Right ventricle myocardium superior (tissue), 1 donor: ENCODE measurements around the gene TRIOBP. TPM values are rescaled to one million over a fixed set of nuclear protein-coding genes. Genes with fewer than 3 reads are reported as not detected.
A peak's percentile ranks its signal among the peaks of the same experiment; 100 is the strongest.

ENCODE experiments used
- ATAC-seq: fragments of 200-7000 bp; cut with Tn5 transposase; one replicate; pipeline ENCODE4 v1.9.1; 2020; ENCODE audit warnings: mild to moderate bottlenecking; ENCODE audit not compliant: poor library complexity
- DNase-seq: peaks from one replicate; pipeline ENCODE4 v3.0.0-alpha.2; 2020
- intact Hi-C: fragments of 100-400 bp; cut with DNase I; formaldehyde crosslinking; loops from one replicate; pipeline ENCODE4 v1.11.2; 2022
- total RNA-seq: library from RNA; stranded (reverse); fragmentation: NEBNext Ultra II Directional; extraction: Animal tissue kit (Norgen Biotek cat#: 25700); gene quantifications from one replicate; pipeline ENCODE4 v1.2.1, GENCODE V29; 2021
- donor health status: DM: no; HTN: yes; CAD: no; lungs with severe emphysema.

TRIOBP gene
- total RNA-seq, 1 donor from 2014 or later, result 78.6 TPM

DNA sequence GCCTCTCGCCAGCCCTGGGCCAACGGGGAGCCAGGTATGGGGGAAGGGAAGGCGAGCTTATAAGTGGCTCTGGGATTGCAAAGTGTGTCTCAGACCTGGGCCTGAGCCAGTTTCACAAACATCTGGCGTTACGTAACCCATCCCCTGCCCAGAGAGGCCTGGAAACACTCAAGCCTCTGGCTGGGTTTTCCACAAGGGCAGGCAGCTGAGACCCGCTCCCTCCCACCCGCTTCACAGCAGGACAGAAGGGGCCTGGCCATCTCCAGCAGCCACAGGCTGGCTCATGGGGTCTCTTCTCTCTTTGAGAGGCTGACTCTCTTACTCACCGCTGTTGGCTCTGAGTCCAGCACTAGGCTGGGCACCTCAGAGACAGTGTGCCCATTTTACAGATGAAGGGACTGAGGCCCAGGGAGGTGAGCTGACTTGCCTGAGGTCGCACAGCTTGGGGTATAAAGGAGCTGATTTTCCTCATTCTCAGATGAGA is 44.5 kb downstream of the TRIOBP start:
- ATAC-seq (peak; percentile 61), DNase-seq (peak; percentile 91)
- intact Hi-C loops, result no loop called here

DNA sequence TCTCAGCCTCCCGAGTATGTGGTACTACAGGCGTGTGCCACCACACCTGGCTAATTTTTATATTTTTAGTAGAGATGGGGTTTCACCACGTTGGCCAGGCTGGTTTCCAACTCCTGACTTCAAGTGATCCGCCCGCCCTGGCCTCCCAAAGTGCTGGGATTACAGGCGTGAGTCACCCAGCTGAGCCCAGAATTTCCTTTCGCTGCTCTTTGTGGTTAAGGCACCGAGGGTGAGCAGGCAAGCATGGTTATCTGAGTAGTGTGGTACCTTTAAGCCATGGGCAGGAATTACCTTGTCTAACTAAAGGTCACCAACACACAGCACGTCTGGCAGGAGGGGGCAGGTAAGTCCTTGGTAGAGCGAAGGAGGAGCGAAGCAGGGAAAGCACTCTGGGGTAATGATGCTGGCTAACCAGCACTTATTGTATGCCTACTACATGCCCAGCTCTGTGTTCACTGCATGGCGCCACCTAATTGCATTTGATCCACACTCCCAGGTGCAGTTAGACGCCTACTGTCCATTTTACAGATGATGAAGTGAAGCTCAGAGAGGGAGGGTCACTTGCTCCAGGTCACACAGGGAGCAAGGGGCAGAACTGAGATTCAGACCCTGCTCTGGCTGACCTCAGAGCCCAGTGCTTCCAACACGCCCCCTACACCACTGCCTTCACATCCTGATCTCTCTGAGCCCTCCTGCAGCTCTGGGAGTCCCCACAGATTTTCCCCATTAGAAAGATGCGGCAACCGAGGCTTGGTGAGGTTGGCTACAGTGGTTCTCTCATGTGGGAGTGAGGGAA is 45.7 kb downstream of the TRIOBP start:
- intact Hi-C loops, result no loop called here
- ATAC-seq, result no peak
- DNase-seq, result peak; percentile 53

DNA sequence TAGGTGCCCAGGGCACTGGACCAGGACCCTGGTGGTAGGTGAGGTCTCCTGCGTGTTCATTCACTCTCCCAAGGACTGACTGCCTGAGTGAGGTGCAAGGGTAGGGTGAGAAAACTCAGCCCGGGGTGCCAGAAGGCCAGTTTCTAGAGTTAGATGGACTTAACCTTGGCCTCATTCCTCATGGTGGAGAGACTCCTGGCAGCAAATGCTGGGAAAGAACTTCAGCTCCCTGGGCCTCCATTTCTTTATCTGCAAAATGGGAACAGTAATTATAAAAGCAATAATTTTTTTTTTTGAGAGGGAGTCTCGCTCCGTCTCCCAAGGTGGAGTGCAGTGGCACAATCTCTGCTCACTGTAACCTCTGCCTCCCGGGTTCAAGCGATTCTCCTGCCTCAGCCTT is 47.7 kb downstream of the TRIOBP start:
- DNase-seq, result peak; percentile 22
- intact Hi-C loops, result no loop called here
- ATAC-seq, result no peak

DNA sequence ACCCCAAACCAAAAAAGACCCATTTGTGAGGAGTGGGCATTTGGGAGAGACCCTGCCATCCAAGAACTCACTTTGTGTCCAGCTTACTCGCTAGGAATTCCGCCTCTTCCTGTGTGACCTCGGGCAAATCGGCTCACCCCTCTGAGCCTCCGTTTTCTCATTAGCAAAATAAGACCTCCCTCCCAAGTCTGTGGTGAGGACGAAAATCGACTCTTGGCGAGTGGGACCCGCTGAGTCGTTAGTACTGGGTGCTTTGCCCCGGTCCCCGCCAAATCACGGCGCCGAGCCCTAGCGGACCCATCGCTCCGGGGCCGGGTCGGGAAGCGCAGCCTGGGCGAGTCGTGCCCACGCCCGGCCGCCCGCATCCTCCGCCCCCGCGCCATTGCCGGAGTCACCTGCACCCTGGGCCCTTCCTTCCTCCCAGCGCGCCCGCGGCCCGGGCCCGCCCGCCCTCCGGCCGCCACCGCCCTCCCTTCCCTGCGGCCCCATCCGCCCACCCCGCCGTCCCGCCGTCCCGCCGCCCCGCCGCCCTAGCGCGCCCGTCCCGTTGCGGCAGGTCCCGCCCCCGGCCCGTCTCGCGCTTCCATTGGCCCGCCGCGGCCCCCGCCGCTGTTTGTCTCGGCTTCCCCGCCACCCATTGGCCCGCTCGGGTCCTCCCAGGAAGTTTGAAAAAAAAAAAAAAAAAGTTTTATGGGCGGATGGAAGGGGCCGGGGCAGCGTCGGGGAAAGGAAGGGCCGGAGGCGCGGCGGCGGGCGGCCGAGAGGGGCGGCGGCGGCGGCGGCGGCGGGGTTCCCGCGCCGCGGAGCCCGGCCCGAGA is 48.9 kb downstream of the TRIOBP start:
- intact Hi-C loops, result no loop called here
- ATAC-seq (peak; percentile 64), DNase-seq (peak; percentile 96)

DNA sequence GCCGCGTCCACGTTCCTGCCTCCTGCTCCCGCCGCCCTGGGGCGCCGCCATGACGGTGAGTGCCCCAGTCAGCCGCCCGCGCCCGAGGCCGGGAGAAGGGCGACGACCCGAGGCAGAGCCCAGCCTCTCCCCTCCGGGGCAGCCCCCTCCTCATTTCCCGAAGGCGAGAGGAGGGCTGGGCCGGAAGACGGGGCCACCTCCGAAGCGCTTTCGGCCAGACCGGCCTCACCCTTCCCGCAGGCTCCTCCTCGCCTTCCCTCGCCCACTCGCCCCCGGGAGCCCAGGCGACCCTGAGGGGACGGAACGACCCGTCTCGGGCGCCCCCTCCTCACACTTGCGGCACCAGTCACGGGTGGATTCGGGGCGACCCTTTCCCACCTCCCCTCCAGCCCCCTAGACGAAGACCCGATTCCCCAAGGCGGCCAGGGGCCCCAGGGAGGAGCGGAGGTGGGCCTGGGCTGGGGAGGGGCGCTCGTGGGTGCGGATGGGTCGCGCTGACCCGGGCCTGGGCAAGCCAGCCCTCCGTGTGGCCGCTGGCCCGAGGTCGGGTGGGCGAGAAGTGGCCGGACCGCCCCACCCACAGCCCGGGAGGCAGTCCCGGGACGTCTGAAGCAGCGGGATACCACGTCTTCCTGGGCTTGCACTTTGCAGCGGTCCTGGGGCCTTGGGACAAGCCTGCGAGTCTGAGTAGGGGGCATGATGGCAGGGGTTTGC is 49.7 kb downstream of the TRIOBP start:
- ATAC-seq, result no peak
- DNase-seq, result peak; percentile 53
- intact Hi-C loops, result no loop called here

DNA sequence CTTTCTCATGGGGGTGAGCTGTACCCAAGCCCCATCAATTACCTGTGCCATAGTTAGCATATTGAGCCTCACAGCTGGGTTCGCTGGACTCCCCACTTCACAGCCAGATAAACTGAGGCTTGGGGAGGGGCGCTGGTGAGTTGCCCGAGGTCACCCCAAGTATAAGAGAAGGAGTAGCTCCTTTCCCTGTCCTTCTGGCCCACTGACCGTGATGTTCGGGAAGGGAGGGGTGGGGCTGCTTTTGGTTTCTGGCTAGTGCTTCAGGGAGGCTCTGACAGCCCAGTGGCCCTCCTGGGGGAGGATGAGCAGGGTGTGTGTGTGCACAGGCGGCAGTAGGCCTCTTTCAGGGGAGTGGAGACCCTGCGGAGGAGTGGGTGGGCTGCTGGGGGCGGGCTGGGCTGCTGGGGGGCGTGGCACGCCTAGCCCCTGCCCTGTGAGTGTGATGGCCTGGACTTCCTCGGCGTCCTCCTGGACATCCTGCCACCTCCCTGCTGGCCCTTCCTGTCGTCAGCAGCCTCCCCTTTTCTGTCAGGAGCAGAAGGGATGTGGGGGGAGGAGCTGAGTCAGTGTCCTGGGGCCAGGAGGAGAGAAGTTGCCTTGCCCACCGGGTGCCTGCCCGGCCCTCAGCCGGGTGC is 50.3 kb downstream of the TRIOBP start:
- peak; percentile 64 for DNase-seq
- intact Hi-C loops, result no loop called here
- peak; percentile 0 for ATAC-seq

DNA sequence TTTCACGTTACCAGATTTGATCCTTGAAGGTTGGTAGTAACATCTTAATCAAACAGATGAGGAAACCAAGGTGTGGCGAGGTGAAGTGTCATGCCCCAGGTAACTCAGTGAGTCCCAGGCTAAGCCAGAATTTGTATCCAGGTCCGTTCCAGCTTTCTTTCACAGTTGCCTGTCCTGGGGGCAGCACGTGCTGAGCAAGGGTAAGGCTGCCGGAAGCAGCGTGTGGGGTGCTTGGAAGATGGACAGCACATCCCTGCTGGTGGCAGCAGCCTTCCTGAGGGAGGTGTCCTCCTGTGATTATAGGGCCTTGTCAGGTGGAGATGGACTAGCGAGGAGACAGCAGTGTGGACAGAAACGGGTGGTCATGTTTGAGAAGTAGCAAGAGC is 50.9 kb downstream of the TRIOBP start:
- no peak for ATAC-seq
- no peak for DNase-seq
- intact Hi-C loops, result no loop called here

DNA sequence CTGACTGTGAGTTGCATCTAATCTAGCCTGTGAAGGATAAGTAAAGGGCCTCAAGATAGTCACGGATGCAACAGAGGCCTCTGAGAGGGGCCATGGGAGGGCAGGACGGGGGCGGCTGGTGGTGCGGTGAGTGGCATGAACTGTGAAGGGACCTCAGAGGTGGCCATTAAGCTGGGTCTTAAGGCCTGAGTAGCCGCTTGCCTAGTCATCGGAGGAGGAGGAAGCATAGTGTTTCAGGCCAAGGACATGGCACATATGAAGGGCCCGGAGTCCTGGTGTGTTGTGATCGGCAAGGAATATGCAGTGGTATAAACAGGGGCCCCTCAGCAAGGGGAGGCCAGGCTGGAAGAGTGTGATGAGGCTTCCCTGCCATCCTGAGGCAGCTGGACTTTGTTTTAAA is 51.8 kb downstream of the TRIOBP start:
- DNase-seq, result no peak
- ATAC-seq, result no peak
- intact Hi-C loops, result no loop called here

DNA sequence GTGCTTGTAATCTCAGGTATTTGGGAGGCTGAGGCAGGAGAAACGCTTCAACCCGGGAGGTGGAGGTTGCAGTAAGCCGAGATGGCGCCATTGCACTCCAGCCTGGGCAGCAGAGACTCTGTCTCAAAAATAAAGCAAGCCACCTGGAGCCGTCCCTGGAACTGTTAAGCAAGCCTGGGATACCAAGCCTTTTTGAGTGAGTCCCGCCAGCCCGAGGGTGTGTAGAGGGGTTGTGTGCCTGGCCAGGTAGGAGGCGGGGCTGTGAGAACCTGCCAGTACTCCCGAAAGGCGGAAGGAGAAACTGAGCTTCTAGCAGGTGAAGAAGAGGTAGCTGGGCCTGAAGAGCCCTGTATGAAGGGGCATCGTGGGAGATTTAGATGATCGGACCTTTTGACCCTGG is 52.4 kb downstream of the TRIOBP start:
- intact Hi-C loops, result no loop called here
- no peak for DNase-seq
- ATAC-seq, result no peak

DNA sequence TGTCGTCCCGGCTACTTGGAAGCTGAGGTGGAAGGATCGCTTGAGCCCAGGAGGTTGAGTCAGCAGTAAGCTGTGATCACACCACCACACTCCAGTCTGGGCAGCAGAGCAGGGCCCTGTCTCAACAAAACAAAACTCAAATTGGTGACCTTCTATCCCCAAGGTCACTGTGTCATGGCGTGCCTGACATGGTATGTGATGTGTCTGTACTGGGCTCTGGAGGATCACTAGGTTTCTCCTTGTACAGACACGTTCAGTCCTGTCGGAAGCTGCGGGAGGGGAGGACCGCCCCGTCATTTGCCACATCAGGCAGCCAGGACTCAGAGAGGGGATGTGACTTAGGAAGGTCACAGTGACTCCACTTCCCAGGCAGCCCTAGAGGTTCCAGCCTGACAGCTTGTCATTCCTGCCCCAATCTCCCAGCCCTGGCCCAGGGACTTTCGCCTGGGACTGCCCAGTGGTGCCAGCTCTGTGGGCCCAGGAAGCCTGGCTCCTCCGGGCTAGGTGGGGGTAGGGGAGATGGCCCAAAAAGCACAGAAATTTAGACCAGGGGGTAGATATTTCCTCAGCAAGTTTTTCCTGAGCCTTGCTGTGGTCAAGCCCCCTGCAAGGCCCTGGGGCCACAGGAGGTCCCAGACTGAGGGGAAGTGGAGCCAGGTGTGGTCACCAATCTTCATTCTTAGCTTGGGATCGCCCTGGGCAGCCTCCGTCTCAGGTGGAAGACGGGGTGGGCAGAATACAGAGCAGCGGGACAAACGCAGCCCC is 53.2 kb downstream of the TRIOBP start:
- intact Hi-C loops, result no loop called here
- peak; percentile 62 for DNase-seq
- peak; percentile 14 for ATAC-seq

DNA sequence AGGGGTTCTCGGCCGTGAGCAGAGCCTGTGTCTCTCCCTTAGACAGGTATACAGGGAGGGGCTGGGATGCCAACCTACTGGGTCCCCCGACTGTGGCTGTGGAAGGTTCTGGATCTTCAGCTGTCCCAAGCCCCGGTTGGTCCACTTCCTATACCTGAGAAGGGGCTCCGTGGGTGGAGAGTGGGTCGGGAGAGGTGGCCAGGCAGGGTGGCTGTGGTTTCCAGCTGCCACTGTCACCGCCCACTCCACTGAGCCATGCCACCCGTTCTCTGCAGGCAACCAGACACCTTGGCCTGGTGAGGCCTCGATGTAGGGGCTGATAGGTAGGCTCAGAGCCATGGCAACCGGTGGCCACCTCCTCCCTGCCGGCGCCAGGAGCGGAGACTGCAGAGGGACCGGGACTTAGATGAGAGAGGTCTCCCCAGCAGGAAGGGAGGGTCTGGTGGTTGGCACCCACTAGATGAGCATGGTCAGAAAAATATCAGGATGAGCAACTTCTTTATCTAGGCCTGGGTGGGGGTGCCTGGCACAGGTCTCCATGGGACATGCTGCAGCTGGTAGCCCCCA is 53.8 kb downstream of the TRIOBP start:
- intact Hi-C loops, result no loop called here
- DNase-seq (no peak), ATAC-seq (no peak)

DNA sequence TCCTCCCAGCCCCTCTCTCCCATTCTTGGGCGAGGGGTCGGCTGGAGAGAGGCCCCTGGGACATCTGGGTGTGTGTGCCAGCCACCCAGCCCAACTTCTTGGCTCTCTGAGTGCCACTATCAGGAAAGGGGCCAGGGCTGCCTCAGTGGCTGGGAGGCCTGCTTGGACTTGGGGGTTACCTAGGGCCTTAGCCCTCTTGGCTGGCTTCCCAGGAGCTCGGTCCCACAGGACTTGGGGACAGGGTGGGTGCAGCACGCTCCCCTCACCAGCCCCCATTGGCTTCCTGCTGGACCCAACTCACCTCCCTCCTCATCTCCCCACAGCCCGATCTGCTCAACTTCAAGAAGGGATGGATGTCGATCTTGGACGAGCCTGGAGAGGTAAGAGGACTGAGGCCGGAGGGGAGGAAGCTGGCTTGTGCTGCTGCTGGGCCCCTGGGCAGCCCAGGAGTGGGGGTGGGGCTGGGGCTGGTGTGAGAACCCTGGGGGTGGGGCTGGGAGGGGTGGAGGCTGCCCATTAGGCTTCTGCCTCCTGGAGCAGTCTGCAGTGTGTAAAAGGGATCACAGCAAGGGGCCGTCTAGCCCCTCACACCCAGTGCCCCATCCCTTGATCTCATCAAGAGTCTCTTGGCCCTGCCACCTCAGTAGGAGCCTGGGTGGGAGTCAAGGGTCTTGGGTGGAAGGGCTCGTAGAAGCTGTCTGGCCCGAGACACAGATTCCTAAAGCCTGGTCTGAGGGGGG is 54.8 kb downstream of the TRIOBP start:
- intact Hi-C loops, result no loop called here
- no peak for DNase-seq
- no peak for ATAC-seq

DNA sequence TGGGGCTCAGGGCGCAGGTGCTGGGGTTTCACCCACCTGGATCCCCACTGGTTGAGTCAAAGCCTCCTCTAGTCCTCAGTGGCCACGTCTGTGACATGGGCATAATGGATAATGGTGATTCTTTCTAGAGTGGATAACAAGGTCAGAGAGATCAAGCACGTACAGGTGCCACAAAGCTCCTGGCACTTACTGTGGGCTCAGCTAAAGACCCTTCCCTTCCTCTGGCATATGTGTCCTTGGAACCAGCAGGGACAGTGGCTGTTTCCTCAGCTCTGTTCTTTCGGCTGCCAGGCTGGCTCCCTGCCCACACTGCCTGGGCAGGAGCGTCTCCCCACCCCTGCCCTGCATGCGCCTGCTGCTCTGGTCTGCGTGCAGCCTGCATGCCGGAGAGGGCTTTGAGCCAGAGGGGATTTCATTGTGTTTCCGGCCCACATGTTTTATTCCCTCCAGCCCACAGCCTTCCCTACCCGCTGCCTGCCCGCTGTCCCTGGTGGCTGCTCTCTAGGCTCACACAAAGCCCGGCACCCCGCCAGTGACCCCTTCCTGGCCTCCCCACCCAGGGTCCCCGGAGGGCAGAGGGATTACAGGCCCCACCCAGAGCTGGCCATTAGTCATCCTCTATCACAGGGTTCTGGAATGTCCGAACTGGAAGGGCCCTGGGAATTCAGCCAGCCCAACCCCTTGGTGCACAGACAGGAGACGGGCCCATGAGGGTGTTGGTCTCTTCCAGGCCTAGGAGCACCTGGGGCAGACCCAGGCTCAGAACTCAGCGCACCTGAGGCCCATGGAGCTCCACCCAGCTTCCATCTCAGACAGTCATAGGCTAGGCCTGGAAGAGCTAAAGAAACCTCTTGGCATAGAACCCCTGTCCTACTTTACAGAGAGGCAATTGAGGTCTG is 55.6 kb downstream of the TRIOBP start:
- DNase-seq (peak; percentile 97), ATAC-seq (peak; percentile 81)
- intact Hi-C loops, result no loop called here

DNA sequence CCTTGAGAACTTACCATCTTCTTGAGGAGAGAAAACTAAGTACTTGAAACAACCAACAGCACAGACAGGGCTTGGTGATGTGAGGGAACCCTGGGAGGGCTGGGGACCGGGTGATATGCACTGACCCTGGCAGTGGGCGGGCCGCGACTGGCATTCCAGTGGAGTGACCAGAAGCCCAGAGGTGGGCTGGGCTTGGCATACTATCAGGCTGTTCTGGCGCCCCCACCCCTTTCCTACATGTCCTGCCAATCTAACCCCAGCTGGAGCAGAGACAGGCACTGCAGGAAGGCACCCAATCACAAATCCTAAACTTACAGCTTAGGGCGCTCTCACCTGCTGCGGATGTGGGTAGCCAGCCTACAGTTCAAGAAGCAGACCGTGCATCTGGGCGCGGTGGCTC is 56.9 kb downstream of the TRIOBP start:
- ATAC-seq (no peak), DNase-seq (peak; percentile 58)
- intact Hi-C loops, result no loop called here

DNA sequence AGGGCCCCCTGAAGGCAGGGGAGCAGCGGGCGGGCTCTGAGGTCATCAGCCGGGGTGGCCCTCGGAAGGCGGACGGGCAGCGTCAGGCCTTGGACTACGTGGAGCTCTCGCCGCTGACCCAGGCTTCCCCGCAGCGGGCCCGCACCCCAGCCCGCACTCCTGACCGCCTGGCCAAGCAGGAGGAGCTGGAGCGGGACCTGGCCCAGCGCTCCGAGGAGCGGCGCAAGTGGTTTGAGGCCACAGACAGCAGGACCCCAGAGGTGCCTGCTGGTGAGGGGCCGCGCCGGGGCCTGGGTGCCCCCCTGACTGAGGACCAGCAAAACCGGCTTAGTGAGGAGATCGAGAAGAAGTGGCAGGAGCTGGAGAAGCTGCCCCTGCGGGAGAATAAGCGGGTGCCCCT is 60.8 kb downstream of the TRIOBP start:
- intact Hi-C loops, result no loop called here
- DNase-seq (no peak), ATAC-seq (no peak)

DNA sequence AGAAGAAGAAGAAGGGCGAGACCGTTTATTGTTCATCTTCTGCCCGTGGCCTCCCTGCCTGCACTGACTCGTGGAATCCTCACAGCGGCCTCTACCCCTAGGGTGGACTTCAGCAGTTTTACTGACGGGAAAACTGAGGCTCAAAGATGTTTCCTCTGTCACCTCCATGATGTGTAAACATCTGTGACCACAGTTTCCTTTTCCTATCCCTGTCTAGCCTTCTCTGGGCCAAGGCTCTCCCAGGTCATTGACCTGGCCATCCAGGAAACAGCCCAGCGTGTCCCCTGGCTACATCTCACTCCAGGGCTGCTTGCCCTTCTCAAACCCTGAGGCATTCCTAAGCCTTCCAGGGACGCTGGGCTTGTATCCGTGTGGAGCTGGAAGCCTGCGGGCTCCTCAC is 61.8 kb downstream of the TRIOBP start:
- intact Hi-C loops, result no loop called here
- no peak for DNase-seq
- no peak for ATAC-seq
